ENCODE results near the gene RAD54L2.

DNA sequence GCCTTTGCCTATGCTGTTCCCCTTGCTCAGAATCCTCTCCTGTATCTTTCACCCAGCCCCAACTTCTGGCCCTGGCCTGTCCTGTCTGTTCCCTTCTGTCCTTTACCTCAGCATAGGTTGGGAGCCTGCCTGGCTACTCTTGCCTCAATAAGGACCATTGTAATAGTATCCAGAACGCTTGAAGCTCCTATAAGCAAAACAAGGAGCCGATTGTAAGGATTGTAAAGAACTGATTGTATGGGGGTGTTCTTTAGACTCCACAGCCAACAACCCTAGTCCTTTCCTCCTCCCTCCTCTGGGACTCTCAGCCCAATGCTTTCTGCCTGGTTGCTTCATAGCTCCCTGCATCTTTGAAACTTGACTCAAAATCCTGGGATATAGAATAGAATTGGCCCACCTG lies 18.7 kb upstream of the RAD54L2 start:
- TF ChIP-seq, protein P1, sequence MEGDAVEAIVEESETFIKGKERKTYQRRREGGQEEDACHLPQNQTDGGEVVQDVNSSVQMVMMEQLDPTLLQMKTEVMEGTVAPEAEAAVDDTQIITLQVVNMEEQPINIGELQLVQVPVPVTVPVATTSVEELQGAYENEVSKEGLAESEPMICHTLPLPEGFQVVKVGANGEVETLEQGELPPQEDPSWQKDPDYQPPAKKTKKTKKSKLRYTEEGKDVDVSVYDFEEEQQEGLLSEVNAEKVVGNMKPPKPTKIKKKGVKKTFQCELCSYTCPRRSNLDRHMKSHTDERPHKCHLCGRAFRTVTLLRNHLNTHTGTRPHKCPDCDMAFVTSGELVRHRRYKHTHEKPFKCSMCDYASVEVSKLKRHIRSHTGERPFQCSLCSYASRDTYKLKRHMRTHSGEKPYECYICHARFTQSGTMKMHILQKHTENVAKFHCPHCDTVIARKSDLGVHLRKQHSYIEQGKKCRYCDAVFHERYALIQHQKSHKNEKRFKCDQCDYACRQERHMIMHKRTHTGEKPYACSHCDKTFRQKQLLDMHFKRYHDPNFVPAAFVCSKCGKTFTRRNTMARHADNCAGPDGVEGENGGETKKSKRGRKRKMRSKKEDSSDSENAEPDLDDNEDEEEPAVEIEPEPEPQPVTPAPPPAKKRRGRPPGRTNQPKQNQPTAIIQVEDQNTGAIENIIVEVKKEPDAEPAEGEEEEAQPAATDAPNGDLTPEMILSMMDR (IDR thresholded peaks at IDR 0.05) = no peak
- no peak for TF ChIP-seq POLR2A (IDR thresholded peaks at IDR 0.05)
- no peak for TF ChIP-seq POLR2AphosphoS5 (IDR thresholded peaks at IDR 0.05)

Data from prostate gland (tissue), 2 donors.